H1 (cell line): ENCODE data around the gene C1GALT1. TPM values are rescaled to one million over a fixed set of nuclear protein-coding genes. Genes with fewer than 3 reads are reported as not detected.

Experiments used
- CTCF ChIA-PET: fragments of 300-600 bp; sonication (Branson Sonifier 250); formaldehyde crosslinking; loops from one replicate; lab custom pipeline; 2021; ENCODE audit not compliant: partially characterized antibody; lab: Charles Lee
- POLR2A ChIA-PET: fragments of 300-600 bp; sonication (Branson Sonifier 250); formaldehyde crosslinking; loops from one replicate; lab custom pipeline; 2021; ENCODE audit warnings: inconsistent platforms; ENCODE audit not compliant: partially characterized antibody; lab: Charles Lee
- DNase-seq, 2 experiments: peaks; one replicate each; pipeline versions ENCODE4 v3.0.0 to v3.0.0-alpha.2; 2010 to 2022; ENCODE audit warnings: low spot score in 2 of 2, low read depth in 1 of 2, mixed read lengths in 1 of 2
- FAIRE-seq: peaks from 2 replicates; lab custom pipeline; 2011; peaks lifted over from hg19 to GRCh38; lab: Jason Lieb, UNC
- H2AFZ ChIP-seq: 2 replicates; pipeline ENCODE4 v1.8.1; 2012; ENCODE audit warnings: low read length, inconsistent platforms
- H2AK5ac ChIP-seq: 2 replicates; pipeline ENCODE4 v1.6.1; 2013; ENCODE audit warnings: low read depth, low read length
- H2BK120ac ChIP-seq: replicated peaks from 2 replicates; pipeline ENCODE3; 2013; ENCODE audit warnings: low read depth, low read length, inconsistent platforms
- H2BK12ac ChIP-seq: 2 replicates; pipeline ENCODE4 v1.6.1; 2013; ENCODE audit warnings: low read depth, low read length
- H2BK15ac ChIP-seq: 2 replicates; pipeline ENCODE4 v1.6.1; 2013; ENCODE audit warnings: low read length
- H2BK20ac ChIP-seq: 2 replicates; pipeline ENCODE4 v1.6.1; 2013; ENCODE audit warnings: low read length
- H2BK5ac ChIP-seq: 2 replicates; pipeline ENCODE4 v1.6.1; 2013; ENCODE audit warnings: low read depth, low read length
- H3K14ac ChIP-seq: 2 replicates; pipeline ENCODE4 v1.6.1; 2013; ENCODE audit warnings: inconsistent platforms; ENCODE audit not compliant: insufficient read length
- H3K18ac ChIP-seq: 2 replicates; pipeline ENCODE4 v1.6.1; 2013; ENCODE audit warnings: low read length; ENCODE audit errors: extremely low read depth
- H3K23ac ChIP-seq: 2 replicates; pipeline ENCODE4 v1.6.1; 2013; ENCODE audit warnings: inconsistent platforms; ENCODE audit not compliant: insufficient read length
- H3K23me2 ChIP-seq: 2 replicates; pipeline ENCODE4 v1.6.1; 2013; ENCODE audit warnings: low read depth, low read length
- H3K27ac ChIP-seq: 2 replicates; pipeline ENCODE4 v1.6.1; 2011; ENCODE audit warnings: low read depth, low read length, inconsistent platforms
- H3K27me3 ChIP-seq, 4 experiments: replicated peaks in 1 of 4; 1 replicate in 1 of 4; 2 replicates in 3 of 4; pipeline versions ENCODE4 v1.6.1 to v1.8.1; 2011 to 2013; ENCODE audit warnings: low read length in 3 of 4, mild to moderate bottlenecking in 3 of 4, inconsistent platforms in 2 of 4, mixed read lengths in 2 of 4, moderate library complexity in 1 of 4; ENCODE audit not compliant: control insufficient read depth in 3 of 4, insufficient read depth in 3 of 4; ENCODE audit errors: extremely low read depth in 1 of 4
- H3K36me3 ChIP-seq, 4 experiments: 2 replicates each; pipeline versions ENCODE4 v1.6.1 to v1.8.1; 2011 to 2013; ENCODE audit warnings: mild to moderate bottlenecking in 4 of 4, low read length in 3 of 4, moderate library complexity in 2 of 4, control low read depth in 1 of 4, inconsistent platforms in 1 of 4; ENCODE audit not compliant: insufficient read depth in 4 of 4, control insufficient read depth in 2 of 4
- H3K4ac ChIP-seq: replicated peaks from 2 replicates; pipeline ENCODE3; 2013; ENCODE audit warnings: low read length, low read depth, mixed read lengths, inconsistent platforms; ENCODE audit not compliant: insufficient read length
- H3K4me1 ChIP-seq, 4 experiments: replicated peaks in 1 of 4; 1 replicate in 1 of 4; 2 replicates in 3 of 4; pipeline versions ENCODE4 v1.6.1 to v1.8.1; 2011 to 2013; ENCODE audit warnings: low read length in 3 of 4, inconsistent platforms in 2 of 4, mixed read lengths in 1 of 4; ENCODE audit not compliant: insufficient read depth in 4 of 4, control insufficient read depth in 3 of 4
- H3K4me2 ChIP-seq, 2 experiments: 2 replicates each; pipeline versions ENCODE4 v1.6.1 to v1.8.1; 2011 to 2013; ENCODE audit warnings: low read depth in 2 of 2, low read length in 2 of 2, control low read depth in 1 of 2, inconsistent platforms in 1 of 2, mild to moderate bottlenecking in 1 of 2; ENCODE audit not compliant: insufficient read depth in 1 of 2
- H3K4me3 ChIP-seq, 4 experiments: fragments of 200-600, 300-600 bp in 1 of 4; sonication (generic), shearing (Covaris generic), sonication (Bioruptor Twin) in 1 of 4; 2 replicates each; pipeline versions ENCODE4 v1.5.1 to v1.8.1; 2011 to 2016; ENCODE audit warnings: low read length in 4 of 4, low read depth in 3 of 4, control low read depth in 2 of 4, inconsistent platforms in 2 of 4, mild to moderate bottlenecking in 2 of 4, mixed read lengths in 1 of 4, moderate library complexity in 1 of 4; ENCODE audit not compliant: insufficient read depth in 2 of 4; ENCODE audit errors: extremely low read depth in 1 of 4
- H3K56ac ChIP-seq: replicated peaks from 2 replicates; pipeline ENCODE3; 2013; ENCODE audit warnings: low read depth, mild to moderate bottlenecking, mixed read lengths, low read length, inconsistent platforms; ENCODE audit not compliant: insufficient read length
- H3K79me1 ChIP-seq: 2 replicates; pipeline ENCODE4 v1.6.1; 2013; ENCODE audit warnings: low read depth, low read length, control low read depth
- H3K79me2 ChIP-seq, 2 experiments: 2 replicates each; pipeline versions ENCODE4 v1.6.1 to v1.8.1; 2012 to 2013; ENCODE audit warnings: low read length in 2 of 2, mild to moderate bottlenecking in 2 of 2, inconsistent platforms in 1 of 2; ENCODE audit not compliant: insufficient read depth in 2 of 2, control insufficient read depth in 1 of 2
- H3K9ac ChIP-seq, 4 experiments: replicated peaks in 1 of 4; 1 replicate in 1 of 4; 2 replicates in 3 of 4; pipeline versions ENCODE4 v1.6.1 to v1.8.1; 2011 to 2013; ENCODE audit warnings: low read depth in 3 of 4, low read length in 3 of 4, control low read depth in 2 of 4, mild to moderate bottlenecking in 2 of 4, moderate library complexity in 2 of 4, inconsistent platforms in 1 of 4; ENCODE audit errors: extremely low read depth in 1 of 4
- H3K9me3 ChIP-seq, 2 experiments: 2 replicates each; pipeline versions ENCODE4 v1.6.1 to v1.8.1; 2012 to 2013; ENCODE audit warnings: mild to moderate bottlenecking in 2 of 2, moderate library complexity in 2 of 2, control low read depth in 1 of 2, inconsistent platforms in 1 of 2, low read depth in 1 of 2, low read length in 1 of 2, mixed read lengths in 1 of 2; ENCODE audit not compliant: insufficient read depth in 2 of 2
- H4K20me1 ChIP-seq, 2 experiments: replicated peaks in 1 of 2; 2 replicates each; pipeline versions ENCODE3 to v1.8.1; 2011 to 2013; ENCODE audit warnings: inconsistent platforms in 2 of 2, low read length in 2 of 2, mild to moderate bottlenecking in 1 of 2; ENCODE audit not compliant: insufficient read depth in 2 of 2, control insufficient read depth in 1 of 2
- H4K5ac ChIP-seq: 2 replicates; pipeline ENCODE4 v1.6.1; 2013; ENCODE audit warnings: low read length, low read depth, mixed read lengths, inconsistent platforms; ENCODE audit not compliant: insufficient read length
- H4K8ac ChIP-seq: 2 replicates; pipeline ENCODE4 v1.8.0; 2013; ENCODE audit warnings: mild to moderate bottlenecking, moderate library complexity, low read length, inconsistent platforms; ENCODE audit not compliant: insufficient read depth; ENCODE audit errors: extremely low read depth
- H4K91ac ChIP-seq: replicated peaks from 2 replicates; pipeline ENCODE3; 2013; ENCODE audit warnings: low read length, mixed read lengths, inconsistent platforms; ENCODE audit not compliant: insufficient read length
- CHD2 ChIP-seq: IDR thresholded peaks from 2 replicates; pipeline ENCODE4 v1.6.1; 2012; ENCODE audit warnings: low read length, improper control_type of control experiment
- CREB1 ChIP-seq: IDR thresholded peaks from 2 replicates; pipeline ENCODE4 v1.6.1; 2012; ENCODE audit warnings: inconsistent platforms
- HDAC2 ChIP-seq, 2 experiments: fragments of 300-600 bp in 1 of 2; sonication (generic) in 1 of 2; IDR thresholded peaks; 2 replicates each; pipeline ENCODE4 v1.6.1; 2011 to 2012; ENCODE audit warnings: low read depth in 2 of 2, low read length in 2 of 2, mild to moderate bottlenecking in 2 of 2, moderate library complexity in 2 of 2, borderline replicate concordance in 1 of 2, inconsistent platforms in 1 of 2
- JUND ChIP-seq: IDR thresholded peaks from 2 replicates; pipeline ENCODE4 v1.6.1; 2011; ENCODE audit warnings: mild to moderate bottlenecking, improper control_type of control experiment, low read length
- MAFK ChIP-seq: IDR thresholded peaks from 2 replicates; pipeline ENCODE4 v1.6.1; 2012; ENCODE audit warnings: low read depth, mild to moderate bottlenecking, improper control_type of control experiment, low read length
- NRF1 ChIP-seq: IDR thresholded peaks from 2 replicates; pipeline ENCODE4 v1.6.1; 2011; ENCODE audit warnings: mild to moderate bottlenecking, low read depth, low read length, improper control_type of control experiment
- PHF8 ChIP-seq: fragments of 200-600 bp; sonication (generic); conservative IDR thresholded peaks from 2 replicates; pipeline ENCODE4 v1.7.1; 2012; ENCODE audit warnings: low read depth, mild to moderate bottlenecking, inconsistent platforms, low read length, moderate library complexity
- POLR2AphosphoS5 ChIP-seq: IDR thresholded peaks from 2 replicates; pipeline ENCODE4 v1.6.1; 2011; ENCODE audit warnings: low read depth, low read length
- SIX5 ChIP-seq: IDR thresholded peaks from 2 replicates; pipeline ENCODE4 v1.6.1; 2011; ENCODE audit warnings: mild to moderate bottlenecking, low read depth, low read length
- SP4 ChIP-seq: IDR thresholded peaks from 2 replicates; pipeline ENCODE4 v1.6.1; 2012; ENCODE audit warnings: low read length, inconsistent platforms
- TEAD4 ChIP-seq: IDR thresholded peaks from 2 replicates; pipeline ENCODE4 v1.6.1; 2012; ENCODE audit warnings: low read depth, low read length, inconsistent platforms, mixed read lengths
- WGBS, 2 experiments: shearing (Covaris generic) in 1 of 2; methylation state at CpG; one replicate each; pipeline versions ENCODE4 v1.1.6 to v1.1.7; 2013 to 2015; ENCODE audit warnings: low lambda C conversion rate in 2 of 2, mixed read lengths in 2 of 2, inconsistent platforms in 1 of 2, low coverage in 1 of 2, missing lambda C conversion rate in 1 of 2; ENCODE audit not compliant: insufficient replicate concordance in 2 of 2, insufficient coverage in 1 of 2, insufficient read length in 1 of 2; ENCODE audit errors: extremely low coverage in 1 of 2, missing lambda C conversion rate in 1 of 2; 5-methylcytosine and 5-hydroxymethylcytosine counted together
- polyA plus RNA-seq, 7 experiments: library from polyadenylated mRNA; depleted of rRNA in 3 of 7; stranded (reverse) in 5 of 7; unstranded in 2 of 7; fragments of >200 nt in 5 of 7; fragments of 200-250 nt in 2 of 7; gene quantifications; 1 replicate in 5 of 7; 2 replicates in 1 of 7; 4 replicates in 1 of 7; pipeline versions ENCODE4 v1.2.1 to v1.2.3, GENCODE V29; 2011 to 2013; ENCODE audit warnings: missing spikeins in 2 of 7, mixed read lengths in 2 of 7
- total RNA-seq: library from RNA; stranded (reverse); fragmentation: NEBNext Ultra II Directional; extraction: Animal tissue kit (Norgen Biotek cat#: 25700); gene quantifications from 2 replicates; pipeline ENCODE4 v1.2.1, GENCODE V29; 2021

The C1GALT1 gene
- total and polyA plus RNA-seq, 2 of the 8 experiments (the other 6 are each of a cell fraction or from before 2014, with no cell fraction given) = 18.7 to 94.2 TPM

GRCh38 chr7:7190142-7190541 lies 7.8 kb downstream of the C1GALT1 start:
- Histone ChIP-seq H3K9me3 (peaks cover 4 to 10% of the 10 kb centered on the region in 2 experiments; a peak in 3 of 4 replicates), H3K23ac (no peak overlapping the region), H3K4me3 (peak overlapping the region in 1 of 4 experiments; percentile 27; a peak in 1 of 8 replicates), H3K18ac (no peak overlapping the region), H4K20me1 (peaks cover 5 to 6% of the 10 kb centered on the region in 2 experiments), H2AK5ac (no peak overlapping the region), H3K36me3 (peaks cover 0 to 28% (median 6%) of the 10 kb centered on the region in 4 experiments; a peak in 3 of 8 replicates), H3K23me2 (no peaks in the 10 kb centered on the region), H3K27ac (no peak overlapping the region), H2BK5ac (no peak overlapping the region), H2AFZ (no peak overlapping the region), H2BK120ac (no peak overlapping the region), H3K4ac (no peak overlapping the region), H3K4me2 (peak overlapping the region in 1 of 2 experiments; percentile 1; a peak in 1 of 4 replicates)
- POLR2A ChIA-PET = interaction anchor here (1.2 to 2.3 kb wide), 3 partner anchors 8 to 19 kb away, joined by 3 to 11 read pairs (median 7); no protein-coding TSS in a partner anchor
- DNase-seq (no peak), FAIRE-seq (no peak)
- TF ChIP-seq TEAD4 = no peak
- TF ChIP-seq PHF8 = no peak
- TF ChIP-seq HDAC2 (IDR thresholded peaks at IDR 0.05; ENCODE audit: borderline replicate concordance in 1 of 2, low read depth in 2 of 2, low read length in 2 of 2) = no peak
- no peak for TF ChIP-seq SIX5
- TF ChIP-seq POLR2AphosphoS5 = no peak
- no peak for TF ChIP-seq NRF1
- no peak for TF ChIP-seq CHD2
- TF ChIP-seq MAFK = no peak
- TF ChIP-seq CREB1 = no peak
- no peak for TF ChIP-seq JUND
- no peak for TF ChIP-seq SP4
- TF ChIP-seq, all 59 proteins: peak for 0
- peaks cover 54 to 100% of the 10 kb centered on the region in 2 experiments for H3K79me2 ChIP-seq
- no peak overlapping the region for H2BK20ac ChIP-seq
- H4K5ac ChIP-seq = no peak overlapping the region
- no peak overlapping the region for H3K56ac ChIP-seq
- no peak overlapping the region for H3K9ac ChIP-seq
- no peak overlapping the region for H4K8ac ChIP-seq
- no peak overlapping the region for H3K14ac ChIP-seq
- H4K91ac ChIP-seq = no peak overlapping the region
- CTCF ChIA-PET = interaction anchor here (1.4 kb wide), 1 partner anchor 8 kb away, joined by 6 read pairs; the partner anchor contains the start of gene C1GALT1
- no peak overlapping the region for H2BK12ac ChIP-seq
- no peak overlapping the region for H2BK15ac ChIP-seq
- no peaks in the 10 kb centered on the region for H3K27me3 ChIP-seq
- H3K4me1 ChIP-seq = peaks cover 0 to 10% (median 5%) of the 10 kb centered on the region in 4 experiments; a peak in 4 of 7 replicates
- H3K79me1 ChIP-seq = no peaks in the 10 kb centered on the region
- 75% methylated on average over 5 of the region's 5 CpGs; no CpG with 5 or more reads in 1 of the 2 experiments for WGBS, 2 experiments
